Measurements from ENCODE around the gene DTX1.

The DTX1 gene

GRCh38 chr12:113055594-113056380, 743 bp upstream of the DTX1 start:
- no peak for DNase-seq

GRCh38 chr12:113056381-113056630, 224 bp upstream of the DTX1 start:
- no peak for DNase-seq

DNA sequence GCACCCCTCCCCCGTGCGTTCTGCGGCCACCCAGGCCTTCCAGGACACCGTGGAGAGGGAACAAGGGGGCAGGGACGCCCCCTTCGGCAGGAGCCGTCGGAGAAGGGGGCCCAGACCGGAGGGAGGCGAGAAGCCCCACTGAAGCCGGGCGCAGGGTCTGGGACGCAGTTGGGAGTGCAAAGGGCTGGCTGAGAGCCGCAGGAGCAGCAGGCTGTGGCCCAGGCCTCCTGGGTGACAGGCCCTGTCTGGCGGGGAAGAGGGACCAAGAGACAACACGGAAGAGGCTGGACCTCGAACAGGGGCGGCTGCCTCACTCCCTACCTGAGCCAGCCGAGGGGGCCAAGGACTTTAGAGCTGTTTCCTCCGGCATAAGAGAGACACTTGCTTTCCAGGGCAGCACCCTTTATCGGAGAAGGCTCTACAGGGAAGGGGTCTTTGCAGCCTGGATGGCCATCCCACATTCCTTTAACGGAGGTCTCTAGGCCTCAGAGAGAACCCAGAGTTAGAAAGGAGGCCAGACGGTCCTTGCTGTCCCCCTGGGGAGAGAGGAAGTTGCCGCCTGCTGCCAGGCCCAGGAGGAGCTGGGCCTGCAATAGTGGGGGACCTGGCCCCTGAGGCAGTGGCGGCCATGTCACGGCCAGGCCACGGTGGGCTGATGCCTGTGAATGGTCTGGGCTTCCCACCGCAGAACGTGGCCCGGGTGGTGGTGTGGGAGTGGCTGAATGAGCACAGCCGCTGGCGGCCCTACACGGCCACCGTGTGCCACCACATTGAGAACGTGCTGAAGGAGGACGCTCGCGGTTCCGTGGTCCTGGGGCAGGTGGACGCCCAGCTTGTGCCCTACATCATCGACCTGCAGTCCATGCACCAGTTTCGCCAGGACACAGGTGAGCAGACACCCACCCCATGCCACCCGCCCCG, 1.3 kb downstream of the DTX1 start:
- no peak for DNase-seq

DNA sequence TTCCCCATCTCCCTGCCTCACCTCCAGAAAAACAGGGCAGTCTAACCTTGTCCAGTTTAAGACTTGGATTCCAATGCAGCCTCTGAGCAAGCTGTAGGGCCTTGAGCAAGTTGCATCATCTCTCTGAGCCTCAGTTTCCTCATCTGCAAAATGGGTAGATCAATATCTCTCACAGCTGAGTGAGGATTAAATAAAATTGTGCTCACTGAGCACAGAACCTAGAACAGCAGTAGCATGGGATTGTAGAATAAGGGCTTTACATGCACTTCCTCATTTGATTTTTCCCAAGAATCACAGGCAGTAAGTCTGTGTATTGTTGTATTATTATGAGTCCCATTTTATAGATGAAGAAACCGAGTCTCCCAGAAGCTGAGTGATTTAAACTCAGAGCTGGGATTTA, 2.0 kb downstream of the DTX1 start:
- DNase-seq, result no peak

- no peak for DNase-seq
These were observed 2.6 kb downstream of the DTX1 start for GRCh38 chr12:113059071-113059595.

GRCh38 chr12:113060336-113060960, 3.9 kb downstream of the DTX1 start:
- DNase-seq, result no peak

- no peak for DNase-seq
These were observed 4.6 kb downstream of the DTX1 start for GRCh38 chr12:113061061-113061694.

DNA sequence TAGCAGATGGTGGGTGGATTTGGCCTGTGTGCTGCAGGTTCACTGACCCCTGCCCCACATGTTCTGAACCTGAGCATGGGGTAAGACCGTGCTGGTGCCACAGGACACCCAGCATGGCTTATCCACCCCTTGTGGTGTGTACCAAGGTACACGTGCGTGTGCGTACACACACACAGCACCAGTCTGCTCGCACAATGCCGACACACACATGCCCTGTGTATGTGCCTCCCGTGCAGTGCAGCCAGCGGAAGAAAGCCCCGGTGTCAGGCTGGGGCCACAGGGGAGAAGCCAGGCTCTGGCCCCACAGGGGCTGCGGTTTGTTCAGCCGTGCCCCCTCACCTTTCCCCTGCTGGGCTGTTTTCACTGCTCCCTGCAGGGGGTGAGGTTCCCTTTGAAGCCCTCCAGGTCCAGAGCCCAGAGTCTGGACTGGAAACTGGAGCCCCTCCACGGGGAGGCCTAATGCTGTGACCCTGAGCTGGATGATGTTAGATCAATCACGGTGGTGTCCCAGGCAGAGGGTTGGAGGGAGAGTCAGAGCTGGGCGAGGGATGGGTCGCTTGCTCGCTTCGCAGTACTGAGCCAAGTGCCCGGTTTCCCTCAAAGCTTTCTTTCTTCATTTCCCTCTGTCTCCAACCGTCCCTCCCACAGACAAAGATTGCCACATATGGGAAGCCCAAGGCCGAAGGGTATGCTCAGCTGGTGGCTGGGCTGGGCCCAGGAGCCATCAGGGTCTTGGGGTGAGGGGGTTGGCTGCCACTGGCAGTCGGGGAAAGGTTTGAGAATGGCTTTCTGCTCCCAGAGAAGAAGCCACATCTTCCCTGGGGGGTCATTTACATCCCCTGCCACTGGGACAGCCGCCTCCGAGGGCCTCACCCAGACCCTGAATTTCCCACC, 6.2 kb downstream of the DTX1 start:
- DNase-seq, result no peak

DNA sequence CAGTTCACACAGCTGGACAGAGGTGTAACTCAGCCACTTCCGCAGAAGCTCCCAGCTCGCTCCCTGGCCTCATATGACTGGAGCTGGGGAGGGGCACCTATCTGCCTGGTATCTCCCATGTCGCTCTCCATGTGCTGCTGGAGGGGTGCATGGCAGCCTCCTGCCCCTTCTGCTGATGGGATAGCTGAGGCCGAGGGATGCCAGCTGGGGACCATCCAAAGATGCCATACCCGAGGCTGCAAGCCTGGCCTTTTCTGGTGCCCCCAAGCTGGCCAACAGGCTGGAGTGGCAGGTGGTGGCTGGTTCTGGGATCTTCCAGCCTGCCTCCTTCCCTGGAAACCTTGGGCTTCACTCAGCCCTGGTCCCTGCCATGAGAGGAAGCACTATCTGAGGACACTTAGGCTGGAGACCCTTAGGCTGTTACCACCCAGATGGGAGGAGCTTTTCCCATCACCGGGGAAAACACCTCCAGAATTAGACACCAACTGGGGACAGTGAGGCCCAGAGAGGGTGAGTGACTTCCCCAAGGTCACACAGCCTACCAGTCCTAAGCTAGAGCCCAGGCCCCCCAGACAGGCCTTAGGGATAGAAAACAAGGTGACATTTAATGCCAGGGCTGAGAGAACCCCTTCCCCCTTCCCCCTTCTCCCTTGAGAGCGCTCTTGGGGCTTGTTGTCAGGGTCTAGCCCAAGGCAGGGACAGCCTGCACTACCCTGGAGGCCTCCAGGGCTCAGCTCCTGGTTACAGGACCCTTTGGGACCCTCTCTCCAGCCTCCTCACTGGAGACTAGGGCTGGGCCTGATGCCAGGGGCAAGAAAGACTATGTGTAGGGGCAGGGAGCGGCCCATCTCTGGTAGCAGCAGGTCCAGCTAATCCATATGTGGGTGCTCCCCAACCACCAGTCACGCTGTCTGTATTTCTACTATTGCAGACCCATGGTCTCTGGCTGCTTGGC, 7.1 kb downstream of the DTX1 start:
- no peak for DNase-seq

DNA sequence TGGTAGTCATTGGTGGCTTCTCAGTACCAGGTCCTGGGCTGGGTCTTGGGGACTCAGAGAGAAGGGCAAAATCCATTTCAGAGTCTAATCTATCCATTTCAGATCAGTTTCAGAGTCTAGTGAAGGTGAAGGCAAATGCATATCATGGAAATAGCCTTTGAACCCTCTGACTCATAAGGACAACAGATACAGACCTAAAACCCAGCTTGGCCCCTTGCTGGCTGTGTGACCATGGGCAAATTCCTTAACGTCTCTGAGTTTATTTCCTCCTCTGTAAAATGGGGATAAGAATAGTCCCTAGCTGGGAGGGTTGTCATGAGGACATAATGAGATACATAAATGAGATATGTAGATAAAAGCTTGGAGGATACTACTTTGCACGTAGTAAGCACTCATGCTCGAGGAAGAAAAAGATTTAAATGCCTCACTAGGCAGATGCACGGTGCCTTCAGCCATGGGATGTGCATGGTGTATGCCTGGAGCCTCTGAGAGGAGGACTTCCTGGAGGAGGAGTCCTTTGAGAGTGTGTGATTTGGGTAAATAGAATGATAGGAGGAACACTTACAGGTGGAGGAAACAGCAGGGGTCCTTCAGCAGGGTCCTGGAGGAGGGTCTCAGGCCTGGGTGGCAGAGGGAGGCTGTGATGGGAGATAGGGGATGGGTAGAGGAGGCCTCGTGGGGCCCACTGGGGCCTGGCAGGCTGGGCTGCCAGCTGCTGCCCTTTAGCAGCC, 8.0 kb downstream of the DTX1 start:
- no peak for DNase-seq

GRCh38 chr12:113065126-113066007, 8.8 kb downstream of the DTX1 start:
- peak; percentile 23 for DNase-seq

- DNase-seq, result no peak
These were observed 10.4 kb downstream of the DTX1 start for GRCh38 chr12:113066813-113067400.

- DNase-seq, result no peak
These were observed 11.7 kb downstream of the DTX1 start for GRCh38 chr12:113067987-113068935.

DNA sequence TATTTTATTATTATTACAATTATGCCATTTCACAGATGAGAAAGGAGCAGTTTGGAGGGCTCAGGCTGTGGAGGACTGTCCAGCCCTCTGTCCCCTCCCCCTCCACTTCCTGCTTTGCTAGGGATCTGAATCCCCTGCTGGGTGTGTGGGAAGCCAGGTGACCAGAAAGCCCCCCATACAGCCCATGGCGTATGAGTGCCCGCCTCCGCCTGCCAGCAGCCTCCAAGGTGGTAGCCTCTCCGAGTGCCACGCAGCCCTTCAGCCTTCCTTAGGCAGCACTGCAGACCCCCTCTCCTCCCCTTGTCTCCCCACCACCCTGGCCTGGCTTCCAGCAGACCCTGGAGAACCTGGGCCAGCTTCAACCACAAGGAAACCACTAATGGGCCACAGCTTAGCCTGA, 12.6 kb downstream of the DTX1 start:
- DNase-seq, result no peak

- no peak for DNase-seq
These were observed 13.2 kb downstream of the DTX1 start for GRCh38 chr12:113069751-113070116.

DNA sequence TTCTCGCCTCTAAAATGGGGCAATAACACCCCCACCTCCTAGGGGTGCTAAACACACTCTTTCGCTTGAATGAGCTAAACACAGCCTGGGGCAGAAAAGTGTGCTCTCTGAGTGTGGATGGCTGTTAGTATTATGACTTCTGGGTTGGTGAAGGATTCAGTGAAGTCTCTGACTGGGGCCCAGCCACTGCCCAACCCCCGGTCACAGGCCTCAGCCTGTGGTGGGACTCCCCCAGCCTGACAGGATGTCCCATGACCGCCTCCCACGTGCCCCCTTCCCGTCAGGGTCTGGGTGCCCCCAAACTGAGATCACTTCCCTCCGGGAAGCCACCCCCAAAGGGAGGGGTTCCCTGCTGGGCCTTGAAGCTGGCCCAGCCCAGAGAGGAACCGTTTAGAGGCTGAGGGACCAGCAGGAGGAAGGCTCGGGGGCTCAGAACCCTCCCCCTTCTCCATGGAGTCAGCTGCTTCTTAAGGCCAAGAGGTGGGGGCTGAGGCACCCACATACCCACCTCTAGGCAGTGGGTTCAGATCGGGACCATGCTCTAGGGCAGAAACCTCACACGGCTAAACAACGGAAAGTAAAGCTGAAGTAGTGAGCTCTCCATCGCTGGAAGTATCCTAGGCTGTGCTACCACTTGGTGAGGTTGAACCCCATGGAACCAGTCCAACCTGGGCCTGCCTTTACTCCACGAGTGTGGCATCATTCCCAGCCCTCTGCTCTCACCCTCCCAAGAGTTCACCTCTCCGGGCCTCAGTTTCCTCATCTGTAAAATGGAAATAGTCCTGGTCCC, 13.8 kb downstream of the DTX1 start:
- peak; percentile 30 for DNase-seq

Data from CD4-positive, alpha-beta T cell treated with Interleukin-17A for 4 hours (primary cell).